Keratinocyte (primary cell): Measurements from ENCODE around the gene MAOB. TPM values are rescaled to one million over a fixed set of nuclear protein-coding genes. Genes with fewer than 3 reads are reported as not detected.

ENCODE experiments used
- DNase-seq: peaks from one replicate; pipeline ENCODE4 v3.0.0-alpha.2; 2011; ENCODE audit warnings: low read depth, missing footprints, low spot score
- FAIRE-seq: peaks from 2 replicates; lab custom pipeline; 2011; peaks lifted over from hg19 to GRCh38; lab: Jason Lieb, UNC
- H2AFZ ChIP-seq: 2 replicates; pipeline ENCODE4 v1.6.0; 2012; ENCODE audit warnings: low read length, control low read depth, inconsistent platforms; ENCODE audit not compliant: control insufficient read depth
- H3K27ac ChIP-seq: 2 replicates; pipeline ENCODE4 v1.5.1; 2011; ENCODE audit warnings: low read length; ENCODE audit not compliant: control insufficient read depth, insufficient read depth
- H3K27me3 ChIP-seq: 3 replicates; pipeline ENCODE4 v1.6.0; 2011; ENCODE audit warnings: low read length; ENCODE audit not compliant: control insufficient read depth, insufficient read depth; ENCODE audit errors: extremely low read depth
- H3K36me3 ChIP-seq, 2 experiments: 2 replicates in 1 of 2; 3 replicates in 1 of 2; pipeline ENCODE4 v1.5.1; 2011; ENCODE audit warnings: low read length in 2 of 2, mild to moderate bottlenecking in 1 of 2; ENCODE audit not compliant: control insufficient read depth in 2 of 2, insufficient read depth in 2 of 2; ENCODE audit errors: extremely low read depth in 1 of 2
- H3K4me1 ChIP-seq: 3 replicates; pipeline ENCODE4 v1.5.1; 2011; ENCODE audit warnings: low read length; ENCODE audit not compliant: control insufficient read depth, insufficient read depth; ENCODE audit errors: extremely low read depth
- H3K4me2 ChIP-seq: 3 replicates; pipeline ENCODE4 v1.6.0; 2011; ENCODE audit warnings: low read depth, low read length; ENCODE audit not compliant: control insufficient read depth, insufficient read depth; ENCODE audit errors: extremely low read depth
- H3K4me3 ChIP-seq, 3 experiments: fragments of 200-600 bp in 1 of 3; sonication (generic) in 1 of 3; 2 replicates in 2 of 3; 3 replicates in 1 of 3; pipeline ENCODE4 v1.5.1; 2011 to 2016; ENCODE audit warnings: low read length in 3 of 3, mild to moderate bottlenecking in 3 of 3, control low read depth in 2 of 3, inconsistent platforms in 1 of 3, low read depth in 1 of 3, mixed read lengths in 1 of 3, mixed run types in 1 of 3, moderate library complexity in 1 of 3; ENCODE audit not compliant: control insufficient read depth in 2 of 3, insufficient read depth in 2 of 3; ENCODE audit errors: extremely low read depth in 1 of 3
- H3K79me2 ChIP-seq: 2 replicates; pipeline ENCODE4 v1.6.0; 2012; ENCODE audit warnings: low read length; ENCODE audit not compliant: control insufficient read depth, insufficient read depth
- H3K9ac ChIP-seq: 3 replicates; pipeline ENCODE4 v1.6.0; 2011; ENCODE audit warnings: low read length; ENCODE audit not compliant: control insufficient read depth, insufficient read depth; ENCODE audit errors: extremely low read depth
- H3K9me1 ChIP-seq: 3 replicates; pipeline ENCODE4 v1.6.0; 2011; ENCODE audit warnings: low read length; ENCODE audit not compliant: control insufficient read depth, insufficient read depth; ENCODE audit errors: extremely low read depth
- H3K9me3 ChIP-seq: 2 replicates; pipeline ENCODE4 v1.5.1; 2012; ENCODE audit warnings: low read depth, low read length; ENCODE audit not compliant: control insufficient read depth
- H4K20me1 ChIP-seq: 3 replicates; pipeline ENCODE4 v1.6.0; 2011; ENCODE audit warnings: low read length; ENCODE audit not compliant: control insufficient read depth, insufficient read depth; ENCODE audit errors: extremely low read depth
- CTCF ChIP-seq, 3 experiments: IDR thresholded peaks in 1 of 3; conservative IDR thresholded peaks in 1 of 3; optimal IDR thresholded peaks in 1 of 3; 2 replicates in 2 of 3; 3 replicates in 1 of 3; pipeline versions ENCODE3 to v1.5.1; 2011; ENCODE audit warnings: low read length in 3 of 3, mild to moderate bottlenecking in 3 of 3, moderate library complexity in 2 of 3, control low read depth in 1 of 3, inconsistent platforms in 1 of 3; ENCODE audit not compliant: insufficient read depth in 2 of 3; ENCODE audit errors: extremely low read depth in 1 of 3
- EZH2 ChIP-seq: IDR thresholded peaks from one replicate; pipeline ENCODE4 v1.6.1; 2012; ENCODE audit warnings: inconsistent platforms, mild to moderate bottlenecking, low read length, moderate library complexity
- dilution Hi-C: fragments of 300-500 bp; cut with MboI; formaldehyde crosslinking; loops from one replicate; pipeline ENCODE4 v1.7.0; 2020; ENCODE audit warnings: low sequenced_read_pairs; ENCODE audit not compliant: extremely low pct_ligation_motif_present
- polyA plus RNA-seq, 5 experiments: library from polyadenylated mRNA; depleted of rRNA in 3 of 5; stranded (reverse) in 3 of 5; stranded (forward) in 1 of 5; unstranded in 1 of 5; fragments of >200 nt; gene quantifications; 1 replicate in 1 of 5; 2 replicates in 3 of 5; 3 replicates in 1 of 5; pipeline versions ENCODE4 v1.2.1 to v1.2.3, GENCODE V29; 2011 to 2012; ENCODE audit warnings: missing spikeins in 2 of 5, low read depth in 1 of 5, low replicate concordance in 1 of 5

MAOB gene
- polyA plus RNA-seq, 1 donor (not counting 4 experiments of a cell fraction or from before 2014, with no cell fraction given), result 0.24 TPM

- peaks cover 0 to 2% of the 10 kb centered on the region in 2 experiments for H3K36me3 ChIP-seq
- dilution Hi-C loops, result no loop called here
Measured at GRCh38 chrX:43741843-43742573, 140.2 kb downstream of the MAOB start.

GRCh38 chrX:43735957-43736356 is 146.3 kb downstream of the MAOB start:
- H2AFZ ChIP-seq, result no peak overlapping the region
- dilution Hi-C loops, result no loop called here

More at GRCh38 chrX:43741843-43742573, 140.2 kb downstream of the MAOB start:
- Histone ChIP-seq H3K4me3 (no peak overlapping the region), H3K9ac (no peak overlapping the region), H3K27ac (no peak overlapping the region), H3K9me3 (no peaks in the 10 kb centered on the region), H3K27me3 (no peaks in the 10 kb centered on the region), H3K4me1 (no peaks in the 10 kb centered on the region), H3K4me2 (no peak overlapping the region), H2AFZ (no peak overlapping the region), H3K79me2 (no peaks in the 10 kb centered on the region), H4K20me1 (no peaks in the 10 kb centered on the region), H3K9me1 (no peaks in the 10 kb centered on the region)
- FAIRE-seq (no peak), DNase-seq (no peak)
- no peak for TF ChIP-seq EZH2
- TF ChIP-seq CTCF (optimal IDR thresholded peaks at IDR 0.05 in 1 of 3, IDR thresholded peaks at IDR 0.05 in 1 of 3, conservative IDR thresholded peaks at IDR 0.05 in 1 of 3; ENCODE audit: extremely low read depth in 1 of 3, insufficient read depth in 2 of 3, low read length in 3 of 3), result no peak

More at GRCh38 chrX:43735957-43736356, 146.3 kb downstream of the MAOB start:
- Histone ChIP-seq H3K9me1 (no peaks in the 10 kb centered on the region), H3K4me2 (no peak overlapping the region), H3K27ac (no peak overlapping the region), H3K9ac (no peak overlapping the region), H3K9me3 (no peaks in the 10 kb centered on the region), H3K79me2 (no peaks in the 10 kb centered on the region), H3K4me3 (no peak overlapping the region), H3K27me3 (no peaks in the 10 kb centered on the region), H3K36me3 (peaks cover 0 to 4% of the 10 kb centered on the region in 2 experiments), H4K20me1 (no peaks in the 10 kb centered on the region), H3K4me1 (no peaks in the 10 kb centered on the region)
- no peak for DNase-seq
- TF ChIP-seq CTCF (optimal IDR thresholded peaks at IDR 0.05 in 1 of 3, IDR thresholded peaks at IDR 0.05 in 1 of 3, conservative IDR thresholded peaks at IDR 0.05 in 1 of 3; ENCODE audit: extremely low read depth in 1 of 3, insufficient read depth in 2 of 3, low read length in 3 of 3) (no peak), EZH2 (no peak)
- FAIRE-seq, result no peak
